ENCODE measurements around the gene PPIB.

- TF ChIP-seq SREBF1 (IDR thresholded peaks at IDR 0.05; ENCODE audit: borderline replicate concordance, low read depth, low read length) (no peak), ZKSCAN1 (IDR thresholded peaks at IDR 0.05; ENCODE audit: low read depth, low read length) (no peak), CBX1 (IDR thresholded peaks at IDR 0.05; ENCODE audit: low read depth) (no peak)
Measured at GRCh38 chr15:64155802-64156651, 6.8 kb downstream of the PPIB start.

Measured in K562 (cell line).